OCI-LY7 (cell line): ENCODE data around the gene PAQR6.

Source experiments
- CTCF ChIP-seq: fragments of 200-600 bp; sonication (generic); conservative IDR thresholded peaks from 2 replicates; pipeline ENCODE4 v1.5.1; 2014; ENCODE audit warnings: mild to moderate bottlenecking, antibody characterized with exemption, low read length, moderate library complexity, mixed read lengths
- EZH2phosphoT487 ChIP-seq: fragments of 200-600 bp; sonication (generic); IDR thresholded peaks from 2 replicates; pipeline ENCODE4 v1.6.1; 2018; ENCODE audit warnings: low read depth, borderline replicate concordance, mild to moderate bottlenecking, mixed run types, antibody characterized with exemption, low read length, moderate library complexity, mixed read lengths

GRCh38 chr1:156258859-156259258, 11.0 kb upstream of the PAQR6 start:
- TF ChIP-seq CTCF, result no peak
- no peak for TF ChIP-seq EZH2phosphoT487
